Common myeloid progenitor, CD34-positive (primary cell): ENCODE data around the gene PRKAR1B.
"Not testable (repeated sequence)": the region's sequence is repeated elsewhere in the genome, so short reads cannot be mapped to it uniquely, and the experiment has no call there.

ENCODE experiments used
- CTCF ChIA-PET: fragments of 350-600 bp; sonication (Branson Sonifier 250); formaldehyde crosslinking; loops from one replicate; lab custom pipeline; 2021; ENCODE audit warnings: antibody characterized with exemption; lab: Charles Lee
- POLR2A ChIA-PET: fragments of 350-600 bp; sonication (Branson Sonifier 250); formaldehyde crosslinking; loops from one replicate; lab custom pipeline; 2021; ENCODE audit warnings: antibody characterized with exemption; lab: Charles Lee
- DNase-seq, 3 donors: peaks; one replicate each; pipeline versions ENCODE4 v3.0.0 to v3.0.0-alpha.2; 2013
- H3K27ac ChIP-seq, 2 experiments: 1 replicate in 1 of 2; 2 replicates in 1 of 2; pipeline ENCODE4 v1.7.0; 2013; ENCODE audit warnings: inconsistent platforms in 2 of 2, low read length in 2 of 2, mild to moderate bottlenecking in 2 of 2, low read depth in 1 of 2, moderate library complexity in 1 of 2; ENCODE audit not compliant: severe bottlenecking in 2 of 2, insufficient read depth in 1 of 2, poor library complexity in 1 of 2
- H3K27me3 ChIP-seq, 5 experiments: replicated peaks in 2 of 5; 1 replicate in 3 of 5; 2 replicates in 2 of 5; pipeline versions ENCODE4 v1.6.1 to v1.7.0; 2013; ENCODE audit warnings: low read length in 4 of 5, mild to moderate bottlenecking in 2 of 5, moderate library complexity in 2 of 5, inconsistent platforms in 1 of 5; ENCODE audit not compliant: insufficient read depth in 5 of 5, control insufficient read depth in 4 of 5
- H3K36me3 ChIP-seq, 4 experiments: 1 replicate in 2 of 4; 2 replicates in 2 of 4; pipeline versions ENCODE4 v1.6.1 to v1.7.0; 2013; ENCODE audit warnings: low read length in 3 of 4, control low read depth in 1 of 4, mild to moderate bottlenecking in 1 of 4; ENCODE audit not compliant: control insufficient read depth in 4 of 4, insufficient read depth in 4 of 4
- H3K4me1 ChIP-seq, 4 experiments: 1 replicate in 3 of 4; 2 replicates in 1 of 4; pipeline versions ENCODE4 v1.6.1 to v1.7.1; 2013; ENCODE audit warnings: low read length in 3 of 4, mild to moderate bottlenecking in 3 of 4, control low read depth in 1 of 4, inconsistent platforms in 1 of 4, moderate library complexity in 1 of 4; ENCODE audit not compliant: control insufficient read depth in 4 of 4, insufficient read depth in 4 of 4; ENCODE audit errors: control extremely low read depth in 1 of 4
- H3K4me3 ChIP-seq, 7 experiments: 1 replicate in 4 of 7; 2 replicates in 3 of 7; pipeline versions ENCODE4 v1.5.1 to v1.7.0; 2013; ENCODE audit warnings: mild to moderate bottlenecking in 7 of 7, low read length in 6 of 7, moderate library complexity in 6 of 7, inconsistent platforms in 2 of 7, low read depth in 2 of 7, control low read depth in 1 of 7; ENCODE audit not compliant: insufficient read depth in 4 of 7, control insufficient read depth in 1 of 7; ENCODE audit errors: extremely low read depth in 1 of 7
- H3K9me3 ChIP-seq, 5 experiments: 1 replicate in 4 of 5; 2 replicates in 1 of 5; pipeline versions ENCODE4 v1.6.1 to v1.7.1; 2013; ENCODE audit warnings: low read length in 4 of 5, mild to moderate bottlenecking in 2 of 5, inconsistent platforms in 1 of 5, low read depth in 1 of 5, moderate library complexity in 1 of 5; ENCODE audit not compliant: control insufficient read depth in 4 of 5, insufficient read depth in 2 of 5; ENCODE audit errors: control extremely low read depth in 1 of 5
- WGBS: methylation state at CpG from one replicate; pipeline ENCODE4 v1.1.5; 2013; ENCODE audit not compliant: insufficient coverage; 5-methylcytosine and 5-hydroxymethylcytosine counted together

The PRKAR1B gene

GRCh38 chr7:638256-639011 lies 88.6 kb downstream of the PRKAR1B start:
- H3K36me3 ChIP-seq, result peaks cover 0 to 3% (median 0%) of the 10 kb centered on the region in 4 experiments
- H3K4me1 ChIP-seq, result peaks cover 0 to 6% (median 1%) of the 10 kb centered on the region in 4 experiments
- DNase-seq, result no peak
- peaks cover 0 to 3% (median 0%) of the 10 kb centered on the region in 5 experiments for H3K9me3 ChIP-seq
- 94% methylated on average over 20 of the region's 25 CpGs for WGBS
- POLR2A ChIA-PET, result no interaction called here
- no peak overlapping the region for H3K27ac ChIP-seq
- no peak overlapping the region for H3K4me3 ChIP-seq
- CTCF ChIA-PET, result interaction anchor here (2.4 to 5.9 kb wide), 2 partner anchors 307 to 316 kb away, joined by 5 to 44 read pairs; no protein-coding TSS in a partner anchor
- no peaks in the 10 kb centered on the region for H3K27me3 ChIP-seq

- Histone ChIP-seq H3K27ac (no peak overlapping the region), H3K27me3 (no peaks in the 10 kb centered on the region), H3K4me3 (no peak overlapping the region), H3K4me1 (peaks cover 0 to 6% (median 1%) of the 10 kb centered on the region in 4 experiments), H3K36me3 (peaks cover 0 to 2% (median 0%) of the 10 kb centered on the region in 4 experiments), H3K9me3 (peaks cover 0 to 1% (median 0%) of the 10 kb centered on the region in 5 experiments)
- DNase-seq, result no peak
- CTCF ChIA-PET, result interaction anchor here (1.6 to 5.9 kb wide), 3 partner anchors 27 to 316 kb away, joined by 5 to 44 read pairs (median 5); no protein-coding TSS in a partner anchor
- WGBS, result 97% methylated on average over 12 of the region's 12 CpGs
- POLR2A ChIA-PET, result no interaction called here
Observed at GRCh38 chr7:637826-638225, 89.3 kb downstream of the PRKAR1B start.

- no peaks in the 10 kb centered on the region for H3K27me3 ChIP-seq
- H3K4me3 ChIP-seq, result no peak overlapping the region
- ChIA-PET POLR2A (interaction anchor here (0.6 to 0.9 kb wide), 2 partner anchors 32 to 43 kb away, joined by 3 read pairs; no protein-coding TSS in a partner anchor), CTCF (interaction anchor here (0.6 to 5.9 kb wide), 10 partner anchors 29 to 313 kb away, joined by 3 to 44 read pairs (median 4); no protein-coding TSS in a partner anchor)
- DNase-seq, result peak in 2 of 3 donors; percentile 48 to 56
- WGBS, result 82% methylated on average over 12 of the region's 17 CpGs
- H3K36me3 ChIP-seq, result no peaks in the 10 kb centered on the region
- no peak overlapping the region for H3K27ac ChIP-seq
- no peaks in the 10 kb centered on the region for H3K9me3 ChIP-seq
- H3K4me1 ChIP-seq, result peaks cover 0 to 6% (median 1%) of the 10 kb centered on the region in 4 experiments
Observed at GRCh38 chr7:636396-636795, 90.7 kb downstream of the PRKAR1B start.

GRCh38 chr7:635687-636382 lies 91.2 kb downstream of the PRKAR1B start:
- peak overlapping the region in 1 of 2 experiments; percentile 34 for H3K27ac ChIP-seq
- not testable (repeated sequence) for H3K4me1 ChIP-seq, H3K27me3 ChIP-seq, H3K9me3 ChIP-seq, H3K4me3 ChIP-seq, H3K36me3 ChIP-seq, DNase-seq
- 91% methylated on average over 5 of the region's 81 CpGs for WGBS
- ChIA-PET CTCF (interaction anchor here (0.7 to 5.9 kb wide), 10 partner anchors 9 to 313 kb away, joined by 3 to 44 read pairs (median 4); no protein-coding TSS in a partner anchor), POLR2A (interaction anchor here (0.6 to 0.9 kb wide), 2 partner anchors 32 to 43 kb away, joined by 3 read pairs; no protein-coding TSS in a partner anchor)

- no peaks in the 10 kb centered on the region for H3K27me3 ChIP-seq
- WGBS, result 95% methylated on average over 12 of the region's 12 CpGs
- no peak for DNase-seq
- ChIA-PET POLR2A (no interaction called here), CTCF (interaction anchor here (0.7 to 5.9 kb wide), 8 partner anchors 9 to 312 kb away, joined by 3 to 44 read pairs (median 4); no protein-coding TSS in a partner anchor)
- no peaks in the 10 kb centered on the region for H3K36me3 ChIP-seq
- H3K4me1 ChIP-seq, result peaks cover 0 to 6% (median 1%) of the 10 kb centered on the region in 4 experiments
- peak overlapping the region in 1 of 2 experiments; percentile 34 for H3K27ac ChIP-seq
- H3K4me3 ChIP-seq, result no peak overlapping the region
- no peaks in the 10 kb centered on the region for H3K9me3 ChIP-seq
Observed at GRCh38 chr7:635227-635626, 91.9 kb downstream of the PRKAR1B start.

GRCh38 chr7:633381-634018 lies 93.6 kb downstream of the PRKAR1B start:
- no peak overlapping the region for H3K27ac ChIP-seq
- H3K36me3 ChIP-seq, result no peaks in the 10 kb centered on the region
- DNase-seq, result no peak
- no peaks in the 10 kb centered on the region for H3K27me3 ChIP-seq
- no peak overlapping the region for H3K4me3 ChIP-seq
- peaks cover 0 to 6% (median 1%) of the 10 kb centered on the region in 4 experiments for H3K4me1 ChIP-seq
- 99% methylated on average over 6 of the region's 12 CpGs for WGBS
- ChIA-PET POLR2A (no interaction called here), CTCF (no interaction called here)
- H3K9me3 ChIP-seq, result no peaks in the 10 kb centered on the region
